Suppressor macrophage (primary cell): Measurements from ENCODE around the gene GNB1L.

ENCODE experiments used
- DNase-seq, 4 experiments: peaks; one replicate each; pipeline ENCODE4 v3.0.0-alpha.2; 2020 to 2022

The GNB1L gene

GRCh38 chr22:19807914-19808872 is 46.5 kb downstream of the GNB1L start:
- DNase-seq, result no peak

GRCh38 chr22:19807161-19807913 is 47.3 kb downstream of the GNB1L start:
- DNase-seq, result no peak

GRCh38 chr22:19806213-19807160 is 48.2 kb downstream of the GNB1L start:
- no peak for DNase-seq

GRCh38 chr22:19805821-19806212 is 48.9 kb downstream of the GNB1L start:
- DNase-seq, result no peak

- DNase-seq, result no peak
Observed at GRCh38 chr22:19803736-19804267, 50.9 kb downstream of the GNB1L start.

- DNase-seq, result no peak
Observed at GRCh38 chr22:19802894-19803735, 51.6 kb downstream of the GNB1L start.

GRCh38 chr22:19802001-19802893 is 52.4 kb downstream of the GNB1L start:
- DNase-seq, result no peak

- DNase-seq, result no peak
Observed at GRCh38 chr22:19801340-19802000, 53.2 kb downstream of the GNB1L start.

- peak; percentile 27 to 58 (median 37) for DNase-seq
Observed at GRCh38 chr22:19800761-19801244, 53.9 kb downstream of the GNB1L start.

- DNase-seq, result no peak
Observed at GRCh38 chr22:19800306-19800705, 54.4 kb downstream of the GNB1L start.

- DNase-seq, result no peak
Observed at GRCh38 chr22:19799322-19800190, 55.1 kb downstream of the GNB1L start.

GRCh38 chr22:19798891-19799293 is 55.8 kb downstream of the GNB1L start:
- no peak for DNase-seq

- no peak for DNase-seq
Observed at GRCh38 chr22:19798003-19798665, 56.5 kb downstream of the GNB1L start.

GRCh38 chr22:19797086-19798002 is 57.3 kb downstream of the GNB1L start:
- DNase-seq, result no peak

- no peak for DNase-seq
Observed at GRCh38 chr22:19796160-19796559, 58.5 kb downstream of the GNB1L start.

- no peak for DNase-seq
Observed at GRCh38 chr22:19795617-19796008, 59.1 kb downstream of the GNB1L start.
